ENCODE measurements around the gene ACTRT3.
A peak's percentile ranks its signal among the peaks of the same experiment; 100 is the strongest.
"Not testable (repeated sequence)": the region's sequence is repeated elsewhere in the genome, so short reads cannot be mapped to it uniquely, and the experiment has no call there.

The ACTRT3 gene

DNA sequence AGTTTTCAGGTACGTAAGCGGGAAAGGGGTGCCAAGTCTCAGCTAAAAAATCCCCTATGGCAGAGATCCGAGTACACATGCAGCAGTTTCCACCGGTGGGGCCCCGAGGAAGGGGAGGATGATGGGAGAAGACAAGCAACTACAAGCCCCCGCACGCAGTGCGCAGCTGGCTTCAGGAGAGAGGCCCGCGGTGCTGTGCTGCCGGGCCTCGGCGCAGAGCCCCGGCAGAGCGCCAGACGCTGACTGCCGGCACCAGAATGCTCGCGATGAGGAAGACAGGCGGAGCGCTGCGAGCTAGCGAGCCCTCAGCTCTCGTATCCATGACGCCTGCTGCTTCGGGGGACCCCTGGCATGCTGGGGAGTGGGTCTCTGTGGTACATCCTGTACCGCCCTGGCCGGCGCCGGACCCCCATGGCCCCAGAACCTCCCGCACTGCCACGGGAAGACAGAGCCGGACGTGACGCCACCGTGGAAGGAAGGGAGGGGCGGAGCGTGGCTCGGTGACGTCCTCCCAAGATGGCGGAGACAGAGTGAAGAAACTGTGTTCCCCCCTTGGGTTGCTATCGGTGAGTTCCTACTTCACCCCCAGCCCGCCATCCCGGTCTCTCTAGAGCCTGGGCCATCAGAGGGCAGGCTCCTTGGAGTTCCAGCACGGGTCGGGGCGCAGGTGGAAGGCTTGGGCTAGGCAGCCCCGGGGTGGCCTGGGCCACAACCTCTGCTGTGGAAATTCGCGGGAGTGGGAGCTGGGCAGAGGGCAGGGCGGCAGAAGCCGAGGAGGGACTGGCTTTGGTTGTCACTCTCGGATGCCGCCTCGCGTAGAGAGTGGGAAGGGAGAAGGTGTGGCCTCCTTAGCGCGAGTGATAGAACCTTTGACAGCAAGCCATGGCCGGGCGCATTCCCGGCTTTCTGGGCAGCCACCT is 3.8 kb upstream of the ACTRT3 start, which contains the start of gene MYNN:
TSS of gene MYNN (plus strand) at position 500 of the 920 bp plus-strand sequence. CDS start 900 bp downstream, outside the sequence.
- peak; percentile 93 for DNase-seq (ENCODE audit: low spot score)

DNA sequence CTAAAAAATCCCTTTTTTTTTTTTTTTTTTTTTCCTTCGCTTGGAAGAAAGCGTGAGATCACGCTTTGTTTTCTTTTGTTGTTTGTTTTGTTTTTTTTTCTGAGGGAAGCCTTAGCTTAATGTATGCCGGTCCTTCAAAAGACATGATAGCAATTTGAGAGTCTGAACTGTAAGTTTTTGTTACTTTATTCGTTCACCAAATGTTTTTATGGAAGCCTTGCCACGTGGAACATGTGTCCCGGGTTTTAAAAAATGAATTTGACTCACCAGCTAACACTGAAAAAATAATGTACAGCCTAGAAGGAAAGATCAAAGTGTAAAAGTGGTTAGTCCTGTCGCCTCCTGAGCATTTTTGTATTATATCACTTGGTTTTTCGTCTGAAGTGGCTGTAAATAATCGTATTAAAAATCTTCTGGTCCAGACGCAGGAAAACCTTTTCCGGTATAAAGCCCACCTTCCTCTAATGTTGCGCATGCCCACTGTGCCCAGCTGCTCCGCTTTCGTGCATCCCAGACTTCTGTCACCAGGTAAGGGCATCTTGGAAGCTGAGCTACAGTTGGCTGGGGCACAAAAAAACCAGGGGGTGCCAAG is 3.0 kb upstream of the ACTRT3 start:
- DNase-seq (ENCODE audit: low spot score) = peak; percentile 66

DNA sequence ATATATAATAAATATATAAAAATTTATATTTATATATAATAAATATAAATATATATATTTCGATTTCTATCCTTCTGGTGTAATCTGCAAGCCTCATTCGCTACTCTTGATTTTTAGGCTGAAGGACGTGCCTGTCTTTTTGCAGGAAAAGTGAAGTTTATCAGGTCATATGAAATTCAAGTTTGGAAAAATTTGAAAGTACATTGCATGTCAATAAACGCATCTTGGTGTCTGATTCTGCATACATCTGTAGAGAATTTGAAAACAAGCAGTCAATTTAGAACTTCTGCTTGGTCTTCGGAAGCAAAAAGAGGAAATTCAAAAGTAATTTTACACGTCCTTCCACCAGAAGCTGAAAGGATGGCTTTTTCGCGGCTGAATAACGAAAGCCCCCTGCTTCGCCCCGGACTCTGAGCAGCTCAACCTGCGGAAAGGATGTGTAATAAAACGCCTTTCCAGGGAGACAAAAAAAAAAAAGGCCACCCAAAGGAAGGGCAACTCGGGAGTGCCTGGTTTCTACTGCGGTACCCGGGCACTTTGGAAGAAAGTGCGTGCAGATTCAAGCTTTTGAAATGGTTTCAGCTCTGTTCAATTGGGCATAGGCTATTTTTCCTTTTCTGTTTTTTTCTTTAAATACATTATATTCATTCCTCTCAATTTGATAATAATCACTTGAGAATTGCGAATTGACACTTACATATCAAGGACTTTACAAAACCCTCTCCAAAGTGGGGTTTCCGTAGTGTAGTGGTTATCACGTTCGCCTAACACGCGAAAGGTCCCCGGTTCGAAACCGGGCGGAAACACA is 2.3 kb upstream of the ACTRT3 start:
- DNase-seq (ENCODE audit: low spot score) = peak; percentile 83

DNA sequence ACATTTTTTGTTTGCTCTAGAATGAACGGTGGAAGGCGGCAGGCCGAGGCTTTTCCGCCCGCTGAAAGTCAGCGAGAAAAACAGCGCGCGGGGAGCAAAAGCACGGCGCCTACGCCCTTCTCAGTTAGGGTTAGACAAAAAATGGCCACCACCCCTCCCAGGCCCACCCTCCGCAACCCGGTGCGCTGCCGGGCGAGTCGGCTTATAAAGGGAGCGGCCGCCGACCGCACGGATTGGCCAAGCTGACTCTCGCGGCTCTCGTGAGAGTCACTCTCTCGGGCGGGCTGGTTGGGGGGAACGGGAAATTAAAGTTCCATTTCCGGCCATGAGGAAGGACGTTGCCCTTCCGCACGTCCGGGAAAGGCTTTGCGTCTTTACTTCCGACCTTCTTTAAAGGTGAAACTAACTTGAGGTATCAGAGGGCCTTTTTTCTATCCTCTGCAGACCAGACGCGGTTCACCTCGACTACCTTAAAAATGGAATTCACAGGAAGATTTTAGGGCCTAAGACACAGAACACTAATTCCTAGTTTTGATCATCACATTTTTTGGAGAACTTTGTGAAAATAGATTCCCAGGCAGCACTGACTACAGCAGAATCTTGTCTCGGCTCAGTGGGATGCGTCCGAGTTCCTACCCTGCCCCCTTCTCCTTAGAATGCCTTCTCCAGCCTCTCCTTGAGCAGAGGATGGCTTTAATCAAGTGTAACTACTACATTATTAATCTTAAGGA is 4.3 kb downstream of the ACTRT3 start, which contains the start of gene TERC:
TSS of gene TERC (minus strand) at position 179 of the 731 bp plus-strand sequence.
- peak; percentile 95 for DNase-seq (ENCODE audit: low spot score)

DNA sequence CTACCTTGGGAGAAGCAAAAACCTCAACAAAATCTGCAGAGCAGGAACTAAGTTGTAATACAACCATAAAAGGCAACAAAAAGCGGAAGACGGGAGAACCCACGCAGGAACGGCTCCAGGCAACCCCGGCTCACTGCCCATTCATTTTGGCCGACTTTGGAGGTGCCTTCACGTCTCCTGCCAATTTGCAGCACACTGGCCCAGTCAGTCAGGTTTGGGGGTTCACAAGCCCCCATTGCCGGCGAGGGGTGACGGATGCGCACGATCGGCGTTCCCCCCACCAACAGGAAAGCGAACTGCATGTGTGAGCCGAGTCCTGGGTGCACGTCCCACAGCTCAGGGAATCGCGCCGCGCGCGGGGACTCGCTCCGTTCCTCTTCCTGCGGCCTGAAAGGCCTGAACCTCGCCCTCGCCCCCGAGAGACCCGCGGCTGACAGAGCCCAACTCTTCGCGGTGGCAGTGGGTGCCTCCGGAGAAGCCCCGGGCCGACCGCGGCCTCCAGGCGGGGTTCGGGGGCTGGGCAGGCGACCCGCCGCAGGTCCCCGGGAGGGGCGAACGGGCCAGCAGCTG is 5.0 kb downstream of the ACTRT3 start:
- DNase-seq (ENCODE audit: low spot score) = peak; percentile 72

DNA sequence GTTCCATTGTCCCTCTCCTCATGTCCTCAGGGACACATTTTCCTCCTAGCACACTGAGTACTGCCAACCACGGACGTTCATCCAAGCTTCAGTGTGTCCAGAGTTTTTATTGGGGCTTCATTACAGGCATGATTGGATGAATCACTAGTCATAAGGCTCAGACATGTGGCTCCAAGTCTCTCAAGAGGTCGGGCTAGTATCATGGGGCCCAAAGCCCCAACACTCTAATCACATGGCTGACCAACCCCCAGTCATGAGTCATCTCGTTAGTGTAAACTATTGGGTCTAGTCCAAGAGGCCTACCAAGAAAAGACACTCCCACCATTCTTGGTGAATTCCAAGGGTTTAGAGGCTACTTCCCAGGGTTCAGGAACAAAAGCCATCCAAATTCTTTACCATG is 8.9 kb downstream of the ACTRT3 start:
- no peak for DNase-seq (ENCODE audit: low spot score)

DNA sequence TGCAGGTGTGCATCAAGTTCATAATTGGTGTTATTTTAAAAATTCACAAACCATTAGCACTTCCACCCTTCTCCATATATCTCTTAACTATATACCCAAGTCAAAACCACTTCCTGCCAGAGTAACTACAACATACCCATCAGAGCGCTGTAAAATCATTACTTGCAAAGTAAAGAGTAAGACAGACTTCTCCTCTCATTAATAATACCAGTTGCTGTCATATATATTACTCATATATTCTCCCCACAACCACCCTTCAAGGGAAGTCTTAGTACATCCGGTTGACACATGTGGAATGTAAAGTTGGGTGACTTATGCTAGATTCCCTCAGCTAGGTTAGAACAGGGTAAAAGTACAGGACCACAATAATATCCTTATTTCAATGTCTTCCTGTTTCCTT is 10.1 kb downstream of the ACTRT3 start:
- DNase-seq (ENCODE audit: low spot score) = peak; percentile 75

DNA sequence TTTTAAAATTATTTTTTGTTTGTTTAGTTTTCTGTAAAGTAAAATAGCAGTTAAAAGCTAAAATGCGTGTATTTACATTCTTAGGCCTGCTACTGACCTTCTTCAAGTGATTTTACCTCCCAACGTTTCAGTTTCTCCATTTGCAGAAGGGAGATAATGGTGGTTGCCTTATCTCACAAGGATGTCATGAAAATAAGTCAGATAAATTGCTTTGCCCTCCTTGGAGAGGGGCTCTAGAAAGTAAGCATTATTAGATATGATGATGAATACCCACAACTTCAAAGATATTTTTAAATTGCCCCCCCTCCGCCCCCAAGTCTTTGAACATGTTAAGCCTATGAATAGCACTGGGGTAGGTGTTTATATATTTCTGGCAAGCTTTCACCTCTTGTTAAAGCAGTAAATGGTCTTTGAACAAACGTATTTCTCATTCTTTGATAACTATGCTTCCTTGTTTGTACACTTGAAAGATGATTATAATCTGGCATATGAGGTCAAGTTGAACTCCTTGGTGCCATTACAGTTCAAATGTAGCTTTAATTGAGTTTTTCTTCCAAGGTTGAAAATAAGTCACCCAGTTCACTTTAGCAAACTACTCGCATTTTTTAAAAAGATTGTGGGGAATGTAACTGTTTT is 10.9 kb downstream of the ACTRT3 start:
- DNase-seq (ENCODE audit: low spot score) = no peak

DNA sequence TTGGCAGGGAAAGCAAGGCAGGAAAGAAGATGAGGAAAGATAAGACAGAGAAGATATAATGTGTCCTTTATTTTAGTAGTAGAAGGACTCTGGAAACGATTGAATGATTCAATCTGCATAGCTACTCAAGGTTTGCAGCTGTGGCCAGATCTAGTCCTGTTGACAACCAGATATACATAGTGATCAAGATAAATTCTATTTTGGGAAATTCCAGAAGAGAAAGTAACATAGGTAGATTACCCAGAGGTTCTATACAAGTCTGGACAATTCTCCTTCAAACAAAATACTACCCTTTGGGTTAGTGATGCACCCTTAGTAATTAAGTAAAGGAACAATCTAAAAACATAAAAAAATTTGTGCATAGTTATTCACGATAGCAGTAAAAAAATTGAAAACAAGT is 13.9 kb downstream of the ACTRT3 start:
- DNase-seq (ENCODE audit: low spot score) = no peak

DNA sequence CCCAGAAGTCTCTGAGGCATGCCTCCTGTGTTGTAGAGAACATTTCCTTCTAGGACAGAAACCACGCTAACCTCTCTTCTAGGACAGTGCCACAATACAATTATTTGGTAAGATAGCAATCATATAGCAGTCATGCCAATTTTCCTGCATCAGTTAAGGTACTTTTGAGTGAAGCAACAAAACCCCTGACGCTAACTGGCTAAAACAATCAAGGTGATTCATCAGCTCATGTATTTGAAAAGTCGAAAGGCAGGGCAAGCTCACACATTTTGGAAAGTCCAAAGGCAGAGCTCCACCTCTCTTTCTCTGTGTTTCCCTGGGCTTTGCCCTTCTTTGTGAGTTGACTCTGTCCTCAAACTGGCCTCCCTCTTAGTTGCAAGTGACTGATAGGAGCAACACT is 14.7 kb downstream of the ACTRT3 start:
- no peak for DNase-seq (ENCODE audit: low spot score)

DNA sequence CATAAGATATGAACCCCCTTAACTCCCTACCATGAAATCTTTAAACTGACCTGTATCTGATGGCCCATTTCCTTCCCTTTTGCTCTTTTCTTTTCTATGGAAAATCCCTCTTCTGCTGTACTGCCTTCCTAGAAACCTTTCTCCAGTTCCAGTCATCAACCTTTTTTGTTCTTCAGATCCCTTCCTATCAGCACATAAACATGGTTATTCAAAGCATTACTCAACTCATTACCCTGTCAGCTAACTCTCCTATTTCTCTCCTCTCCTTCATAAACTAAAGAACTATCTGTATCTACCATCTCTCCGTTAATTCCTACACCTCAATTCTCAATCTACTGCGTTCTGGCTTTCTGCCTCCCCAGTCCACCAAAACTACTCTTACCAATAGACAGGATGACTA is 17.5 kb downstream of the ACTRT3 start:
- DNase-seq (ENCODE audit: low spot score) = no peak

DNA sequence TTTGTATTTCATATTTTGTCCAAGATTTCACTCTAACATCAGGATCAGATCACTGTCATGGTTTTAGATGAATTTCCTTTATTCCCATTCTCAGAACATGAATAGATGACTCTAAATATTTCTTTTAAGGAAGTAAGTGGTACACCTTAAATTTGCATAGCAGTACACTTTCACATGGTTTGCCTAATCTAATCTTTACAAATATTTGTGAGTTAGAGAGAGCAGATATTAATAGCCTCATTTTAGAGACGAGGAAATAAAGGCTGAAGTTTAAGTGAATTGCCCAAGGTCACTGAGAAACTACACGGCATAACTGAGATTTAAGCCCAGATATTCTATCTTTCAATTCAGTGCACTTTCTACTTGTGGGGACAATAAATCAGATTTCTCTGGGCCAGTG is 18.7 kb downstream of the ACTRT3 start:
- no peak for DNase-seq (ENCODE audit: low spot score)

DNA sequence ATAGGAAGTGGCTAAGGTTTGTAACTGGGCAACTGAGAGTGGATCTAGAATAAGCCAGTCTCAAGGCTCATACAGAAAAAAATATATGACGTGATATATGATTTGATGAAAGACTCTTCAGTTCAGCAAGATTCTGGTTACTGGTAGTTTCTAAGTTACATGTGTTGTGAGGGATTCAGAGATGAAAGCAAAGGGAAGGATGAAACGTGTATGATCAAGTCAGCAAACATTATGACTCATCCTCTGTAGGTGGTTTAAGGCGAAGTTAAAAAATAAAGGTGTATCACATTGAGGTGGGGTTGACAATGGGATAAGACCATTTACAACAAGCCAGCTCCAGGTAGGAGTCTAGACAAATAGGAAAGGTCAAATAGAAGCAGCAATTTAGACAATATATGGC is 20.7 kb downstream of the ACTRT3 start:
- peak; percentile 25 for DNase-seq (ENCODE audit: low spot score)

DNA sequence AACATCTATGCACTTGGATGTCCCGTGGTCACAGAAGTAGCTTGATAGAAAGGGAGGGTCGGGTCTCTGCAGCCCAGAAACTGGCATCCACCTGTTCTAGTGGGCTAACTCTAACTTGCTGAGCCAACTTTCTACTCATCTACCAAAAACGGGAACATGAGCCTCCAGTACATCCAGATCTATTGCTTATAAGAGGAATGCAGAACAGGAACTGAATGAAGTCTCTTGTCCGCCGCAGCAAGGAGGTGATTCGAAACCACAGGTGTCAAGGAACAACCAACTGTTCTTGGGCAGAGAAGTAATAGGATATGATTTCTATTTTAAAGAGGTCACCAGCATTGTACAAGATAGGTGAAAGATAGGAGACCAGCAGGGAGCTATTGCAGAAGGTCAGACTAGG is 22.4 kb downstream of the ACTRT3 start:
- no peak for DNase-seq (ENCODE audit: low spot score)

DNA sequence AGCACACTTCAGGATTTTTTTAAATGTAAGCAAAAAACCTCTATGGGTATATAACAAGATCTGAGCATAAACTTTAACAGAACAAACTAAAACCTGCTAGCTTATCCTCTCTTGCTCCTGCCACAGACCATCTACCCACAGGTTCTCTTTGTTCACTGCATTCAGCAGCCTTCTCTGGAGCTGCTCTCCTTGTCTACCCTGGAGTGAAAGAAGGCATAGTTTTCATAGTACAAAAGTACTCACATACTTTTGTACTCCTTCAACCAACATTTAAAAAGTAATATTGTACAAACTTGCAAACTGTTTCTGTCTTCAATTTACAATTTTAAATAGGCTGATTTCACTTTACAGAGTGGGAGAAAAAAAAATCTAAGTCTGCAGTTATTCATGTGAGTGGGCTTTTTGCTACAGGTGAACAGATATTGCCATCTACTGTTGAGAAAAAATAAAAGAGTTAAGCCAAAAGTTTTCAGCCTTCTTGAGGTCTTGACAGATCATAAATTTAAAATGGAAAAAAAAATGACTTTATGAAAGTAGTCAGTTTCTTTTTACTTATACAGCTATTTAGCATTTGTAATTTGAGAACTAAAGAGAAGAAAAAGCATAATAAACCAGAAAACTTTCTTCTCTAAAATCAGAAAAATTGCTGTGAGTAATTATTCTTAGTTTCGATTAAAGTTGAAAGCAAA is 24.9 kb downstream of the ACTRT3 start:
- no peak for DNase-seq (ENCODE audit: low spot score)

DNA sequence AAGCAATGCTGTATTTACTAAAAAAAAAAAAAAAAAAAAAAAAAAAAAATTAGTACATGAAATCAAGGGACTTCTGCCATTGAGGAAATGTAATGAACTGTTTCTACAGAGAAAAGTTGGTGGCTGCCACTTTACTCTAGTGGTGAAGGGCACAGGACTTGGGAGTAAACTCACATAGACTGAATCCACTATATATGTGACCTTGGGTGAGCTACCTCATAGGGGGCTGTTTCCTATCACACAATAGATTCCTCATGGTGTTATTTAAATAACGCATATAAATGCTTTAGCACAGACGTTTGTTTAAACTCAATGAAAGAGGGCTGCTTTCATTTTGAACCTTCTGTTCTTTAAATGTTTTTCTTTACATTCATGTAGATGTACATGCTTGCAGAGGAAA is 30.3 kb downstream of the ACTRT3 start:
- DNase-seq (ENCODE audit: low spot score) = no peak

DNA sequence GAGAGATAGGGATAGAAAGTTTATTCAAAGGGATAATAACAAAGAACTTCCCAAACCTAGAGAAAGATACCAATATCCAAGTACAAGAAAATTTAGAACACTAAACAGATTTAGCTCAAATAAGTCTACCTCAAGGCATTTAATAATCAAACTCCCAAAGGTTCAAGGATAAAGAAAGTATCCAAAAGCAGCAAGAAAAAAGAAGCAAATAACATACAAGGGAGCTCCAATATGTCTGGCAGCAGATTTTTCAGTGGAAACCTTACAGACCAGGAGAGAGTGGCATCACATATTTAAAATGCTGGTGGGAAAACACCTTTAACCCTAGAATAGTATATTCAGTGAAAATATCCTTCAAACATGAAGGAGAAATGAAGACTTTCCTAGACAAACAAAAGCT is 37.5 kb downstream of the ACTRT3 start:
- not testable (repeated sequence) for DNase-seq (ENCODE audit: low spot score)

DNA sequence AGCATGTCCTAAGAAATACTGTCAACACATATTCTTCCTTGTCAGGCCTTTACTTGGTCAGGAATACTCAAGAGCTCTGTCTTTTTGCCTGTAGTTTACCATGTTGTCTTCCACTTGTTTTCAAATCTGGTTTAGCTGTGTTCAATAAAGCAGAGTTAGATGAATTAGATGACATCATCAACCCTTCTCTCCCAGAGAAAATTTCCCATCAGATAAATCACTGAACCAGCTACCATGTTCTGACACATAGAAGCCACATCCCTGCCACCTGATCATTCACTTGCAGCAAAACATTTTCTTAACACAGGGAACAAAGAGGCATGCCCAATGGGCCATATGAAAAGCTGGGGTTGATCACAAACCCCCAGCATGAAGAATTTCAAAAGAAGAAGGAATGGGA is 46.6 kb downstream of the ACTRT3 start:
- DNase-seq (ENCODE audit: low spot score) = no peak

DNA sequence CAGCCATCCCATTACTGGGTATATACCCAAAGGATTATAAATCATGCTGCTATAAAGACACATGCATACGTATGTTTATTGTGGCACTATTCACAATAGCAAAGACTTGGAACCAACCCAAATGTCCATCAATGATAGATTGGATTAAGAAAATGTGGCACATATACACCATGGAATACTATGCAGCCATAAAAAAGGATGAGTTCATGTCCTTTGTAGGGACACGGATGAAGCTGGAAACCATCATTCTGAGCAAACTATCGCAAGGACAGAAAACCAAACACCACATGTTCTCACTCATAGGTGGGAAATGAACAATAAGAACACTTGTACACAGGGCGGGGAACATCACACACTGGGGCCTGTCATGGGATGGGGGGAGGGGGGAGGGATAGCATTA is 50.9 kb downstream of the ACTRT3 start:
- not testable (repeated sequence) for DNase-seq (ENCODE audit: low spot score)
